ENCODE measurements around the gene RPTOR.
"Not testable (repeated sequence)": the region's sequence is repeated elsewhere in the genome, so short reads cannot be mapped to it uniquely, and the experiment has no call there.

Gene RPTOR

GRCh38 chr17:80811181-80812105 is 266.8 kb downstream of the RPTOR start:
- DNase-seq (ENCODE audit: low spot score), result no peak
- no peak for TF ChIP-seq CTCF (IDR thresholded peaks at IDR 0.05; ENCODE audit: extremely low read depth, insufficient read depth, missing control alignments)
- in situ Hi-C loops (cut with MboI; ENCODE audit: low pct_unique_long_range_greater_than_20kb, low sequenced_read_pairs, unreplicated experiment), result no loop called here

- in situ Hi-C loops (cut with MboI; ENCODE audit: low pct_unique_long_range_greater_than_20kb, low sequenced_read_pairs, unreplicated experiment), result no loop called here
- no peak for TF ChIP-seq CTCF (IDR thresholded peaks at IDR 0.05; ENCODE audit: extremely low read depth, insufficient read depth, missing control alignments)
- no peak for DNase-seq (ENCODE audit: low spot score)
Measured at GRCh38 chr17:80812362-80813088, 267.9 kb downstream of the RPTOR start.

GRCh38 chr17:80813318-80813717 is 268.7 kb downstream of the RPTOR start:
- TF ChIP-seq CTCF (IDR thresholded peaks at IDR 0.05; ENCODE audit: extremely low read depth, insufficient read depth, missing control alignments), result no peak
- in situ Hi-C loops (cut with MboI; ENCODE audit: low pct_unique_long_range_greater_than_20kb, low sequenced_read_pairs, unreplicated experiment), result no loop called here
- DNase-seq (ENCODE audit: low spot score), result no peak

- DNase-seq (ENCODE audit: low spot score), result no peak
- in situ Hi-C loops (cut with MboI; ENCODE audit: low pct_unique_long_range_greater_than_20kb, low sequenced_read_pairs, unreplicated experiment), result no loop called here
- no peak for TF ChIP-seq CTCF (IDR thresholded peaks at IDR 0.05; ENCODE audit: extremely low read depth, insufficient read depth, missing control alignments)
Measured at GRCh38 chr17:80814491-80814890, 269.9 kb downstream of the RPTOR start.

- no peak for DNase-seq (ENCODE audit: low spot score)
- TF ChIP-seq CTCF (IDR thresholded peaks at IDR 0.05; ENCODE audit: extremely low read depth, insufficient read depth, missing control alignments), result no peak
- in situ Hi-C loops (cut with MboI; ENCODE audit: low pct_unique_long_range_greater_than_20kb, low sequenced_read_pairs, unreplicated experiment), result no loop called here
Measured at GRCh38 chr17:80815151-80815681, 270.6 kb downstream of the RPTOR start.

- in situ Hi-C loops (cut with MboI; ENCODE audit: low pct_unique_long_range_greater_than_20kb, low sequenced_read_pairs, unreplicated experiment); DNase-seq (ENCODE audit: low spot score): not testable (repeated sequence)
Measured at GRCh38 chr17:80815718-80816117, 271.1 kb downstream of the RPTOR start.

All from GM13977 (cell line).